Activated CD4-positive, alpha-beta T cell treated with anti-CD3 and anti-CD28 coated beads, Interleukin-2, amount 10 ng/mL, durations not matched to agents 7 days and 5 days (primary cell): ENCODE data around the gene MPEG1. TPM values are rescaled to one million over a fixed set of nuclear protein-coding genes. Genes with fewer than 3 reads are reported as not detected.

Experiments
- CTCF ChIA-PET: fragments of 350-600 bp; sonication (Branson Sonifier 250); formaldehyde crosslinking; loops from one replicate; lab custom pipeline; 2021; ENCODE audit warnings: antibody characterized with exemption; lab: Charles Lee
- POLR2A ChIA-PET: fragments of 350-600 bp; sonication (Branson Sonifier 250); formaldehyde crosslinking; loops from one replicate; lab custom pipeline; 2021; ENCODE audit warnings: antibody characterized with exemption; lab: Charles Lee
- DNase-seq: peaks from one replicate; pipeline ENCODE4 v3.0.0-alpha.2; 2020
- H3K27ac Mint-ChIP-seq: one replicate; pipeline ENCODE4 v1.8.0; 2021; ENCODE audit warnings: mild to moderate bottlenecking, moderate library complexity, mixed read lengths
- H3K27me3 Mint-ChIP-seq: one replicate; pipeline ENCODE4 v1.8.0; 2021; ENCODE audit warnings: mixed read lengths
- H3K36me3 Mint-ChIP-seq: one replicate; pipeline ENCODE4 v1.8.0; 2021; ENCODE audit warnings: low read depth, mixed read lengths
- H3K4me1 Mint-ChIP-seq: one replicate; pipeline ENCODE4 v1.8.0; 2021; ENCODE audit warnings: mixed read lengths
- H3K4me3 Mint-ChIP-seq: one replicate; pipeline ENCODE4 v1.8.0; 2021; ENCODE audit warnings: mild to moderate bottlenecking, moderate library complexity, mixed read lengths
- H3K9me3 Mint-ChIP-seq: one replicate; pipeline ENCODE4 v1.8.0; 2021; ENCODE audit warnings: mixed read lengths
- total RNA-seq, 2 experiments: library from RNA; stranded (reverse); gene quantifications; one replicate each; pipeline ENCODE4 v1.2.3, GENCODE V29; 2021

The MPEG1 gene
- total RNA-seq, 2 experiments from 2014 or later = not detected

- peaks cover 26% of the 10 kb centered on the region for H3K4me1 Mint-ChIP-seq
- no peak for DNase-seq
- H3K4me3 Mint-ChIP-seq = no peak overlapping the region
- no peaks in the 10 kb centered on the region for H3K9me3 Mint-ChIP-seq
- ChIA-PET POLR2A (no interaction called here), CTCF (interaction anchor here (1.4 kb wide), 1 partner anchor 40 kb away, joined by 6 read pairs; the partner anchor contains the start of gene DTX4)
- no peak overlapping the region for H3K27ac Mint-ChIP-seq
- H3K36me3 Mint-ChIP-seq = no peaks in the 10 kb centered on the region
- peaks cover 31% of the 10 kb centered on the region for H3K27me3 Mint-ChIP-seq
Measured at GRCh38 chr11:59212222-59212621, 505 bp downstream of the MPEG1 start.

- H3K4me1 Mint-ChIP-seq = peaks cover 19% of the 10 kb centered on the region
- POLR2A ChIA-PET = no interaction called here
- CTCF ChIA-PET = interaction anchor here (0.6 to 1.2 kb wide), 2 partner anchors 38 to 481 kb away, joined by 3 read pairs; partner anchors contain the start of gene DTX4
- no peaks in the 10 kb centered on the region for H3K36me3 Mint-ChIP-seq
- H3K27ac Mint-ChIP-seq = no peak overlapping the region
- peaks cover 31% of the 10 kb centered on the region for H3K27me3 Mint-ChIP-seq
- no peak for DNase-seq
- H3K4me3 Mint-ChIP-seq = no peak overlapping the region
- no peaks in the 10 kb centered on the region for H3K9me3 Mint-ChIP-seq
Measured at GRCh38 chr11:59208956-59209355, 3.8 kb downstream of the MPEG1 start.

DNA sequence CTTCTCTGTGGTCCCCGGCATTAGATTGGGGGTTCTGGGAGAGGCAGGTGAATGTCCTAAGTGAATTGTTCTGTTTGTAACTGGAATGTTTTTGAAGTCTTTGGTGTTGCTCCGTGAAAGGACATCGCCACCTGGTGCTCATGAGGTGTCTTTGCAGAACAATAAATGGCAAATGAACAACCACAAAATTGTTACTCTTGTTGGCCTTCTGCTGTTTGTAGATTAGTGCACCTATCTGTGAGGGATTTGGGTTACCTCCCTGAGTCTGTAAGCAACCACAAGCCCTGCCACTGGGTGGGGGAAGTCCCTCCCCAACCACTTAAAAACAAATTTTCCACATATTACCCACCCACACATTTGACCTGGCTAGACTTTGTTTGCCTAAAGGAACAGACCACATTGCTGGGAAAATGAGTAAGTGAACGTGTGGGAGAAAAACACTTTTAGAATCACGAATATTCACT lies 4.7 kb downstream of the MPEG1 start:
- DNase-seq = peak; percentile 55
- CTCF ChIA-PET = interaction anchor here (1.2 kb wide), 1 partner anchor 37 kb away, joined by 3 read pairs; the partner anchor contains the start of gene DTX4
- no peaks in the 10 kb centered on the region for H3K9me3 Mint-ChIP-seq
- POLR2A ChIA-PET = no interaction called here
- H3K36me3 Mint-ChIP-seq = no peaks in the 10 kb centered on the region
- H3K27me3 Mint-ChIP-seq = peaks cover 31% of the 10 kb centered on the region
- no peak overlapping the region for H3K4me3 Mint-ChIP-seq
- peaks cover 19% of the 10 kb centered on the region for H3K4me1 Mint-ChIP-seq
- H3K27ac Mint-ChIP-seq = no peak overlapping the region

DNA sequence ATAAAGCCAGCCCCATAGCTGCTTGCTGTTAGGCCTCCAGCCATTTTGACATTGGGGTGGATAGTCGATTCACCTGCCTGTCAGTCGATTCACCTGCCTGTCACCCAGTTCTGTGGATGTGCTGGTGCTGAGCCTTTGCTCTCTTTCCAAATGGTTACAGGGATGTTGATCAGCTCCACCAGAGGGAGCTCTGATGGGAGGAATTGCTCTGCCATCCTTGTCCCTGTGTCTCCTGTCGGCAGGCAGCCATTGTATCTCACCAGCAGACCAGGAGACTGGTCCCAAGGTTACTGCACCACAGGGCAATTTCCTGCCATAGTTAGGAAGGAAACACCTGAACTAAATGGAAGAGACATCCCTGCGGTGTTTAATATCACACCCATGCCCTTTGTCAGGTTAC lies 6.1 kb downstream of the MPEG1 start:
- Mint-ChIP-seq H3K36me3 (no peaks in the 10 kb centered on the region), H3K9me3 (no peaks in the 10 kb centered on the region), H3K4me1 (peaks cover 19% of the 10 kb centered on the region), H3K27ac (no peak overlapping the region), H3K27me3 (peaks cover 30% of the 10 kb centered on the region), H3K4me3 (no peak overlapping the region)
- CTCF ChIA-PET = interaction anchor here (0.7 kb wide), 1 partner anchor 35 kb away, joined by 3 read pairs; the partner anchor contains the start of gene DTX4
- POLR2A ChIA-PET = no interaction called here
- no peak for DNase-seq

DNA sequence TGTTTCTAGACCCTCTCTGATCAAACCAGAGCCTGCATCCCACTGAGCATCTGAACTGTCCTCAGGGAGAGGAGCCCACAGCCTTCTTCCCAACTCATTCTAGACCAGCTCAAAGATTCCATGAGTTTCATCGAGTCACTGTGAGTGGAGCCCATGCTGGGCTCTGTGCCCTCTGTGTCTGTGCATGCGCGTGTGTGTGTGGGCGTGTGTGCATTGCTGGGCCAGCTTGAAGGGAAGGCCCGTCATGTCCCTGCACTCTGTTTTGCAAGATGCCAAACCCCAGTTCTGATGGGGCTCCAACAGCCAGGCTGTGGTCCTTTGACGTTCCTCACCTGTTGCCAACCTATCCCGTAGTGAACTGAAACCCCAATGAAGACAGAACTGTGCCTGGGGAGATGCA lies 7.1 kb downstream of the MPEG1 start:
- CTCF ChIA-PET = interaction anchor here (1.2 to 1.6 kb wide), 2 partner anchors 12 to 34 kb away, joined by 3 to 4 read pairs; partner anchors contain the start of gene DTX4
- POLR2A ChIA-PET = no interaction called here
- Mint-ChIP-seq H3K9me3 (no peaks in the 10 kb centered on the region), H3K4me1 (peaks cover 19% of the 10 kb centered on the region), H3K4me3 (no peak overlapping the region), H3K27ac (no peak overlapping the region), H3K36me3 (no peaks in the 10 kb centered on the region), H3K27me3 (peaks cover 26% of the 10 kb centered on the region)
- no peak for DNase-seq

- no peaks in the 10 kb centered on the region for H3K36me3 Mint-ChIP-seq
- CTCF ChIA-PET = interaction anchor here (1.2 to 1.6 kb wide), 2 partner anchors 11 to 33 kb away, joined by 3 to 4 read pairs; partner anchors contain the start of gene DTX4
- H3K27ac Mint-ChIP-seq = no peak overlapping the region
- POLR2A ChIA-PET = no interaction called here
- H3K4me1 Mint-ChIP-seq = peaks cover 24% of the 10 kb centered on the region
- no peak for DNase-seq
- no peak overlapping the region for H3K4me3 Mint-ChIP-seq
- peaks cover 22% of the 10 kb centered on the region for H3K27me3 Mint-ChIP-seq
- H3K9me3 Mint-ChIP-seq = no peaks in the 10 kb centered on the region
Measured at GRCh38 chr11:59204746-59205145, 8.0 kb downstream of the MPEG1 start.

- peaks cover 5% of the 10 kb centered on the region for H3K4me1 Mint-ChIP-seq
- ChIA-PET CTCF (interaction anchor here (0.5 to 1.3 kb wide), 2 partner anchors 43 to 560 kb away, joined by 3 read pairs; no protein-coding TSS in a partner anchor), POLR2A (no interaction called here)
- no peaks in the 10 kb centered on the region for H3K36me3 Mint-ChIP-seq
- no peak for DNase-seq
- no peaks in the 10 kb centered on the region for H3K27me3 Mint-ChIP-seq
- no peaks in the 10 kb centered on the region for H3K9me3 Mint-ChIP-seq
- no peak overlapping the region for H3K27ac Mint-ChIP-seq
- no peak overlapping the region for H3K4me3 Mint-ChIP-seq
Measured at GRCh38 chr11:59201353-59201752, 11.4 kb downstream of the MPEG1 start.

- no peaks in the 10 kb centered on the region for H3K9me3 Mint-ChIP-seq
- no peak overlapping the region for H3K27ac Mint-ChIP-seq
- no peak for DNase-seq
- peaks cover 5% of the 10 kb centered on the region for H3K4me1 Mint-ChIP-seq
- ChIA-PET POLR2A (no interaction called here), CTCF (interaction anchor here (0.5 to 1.3 kb wide), 2 partner anchors 9 to 242 kb away, joined by 3 to 4 read pairs; no protein-coding TSS in a partner anchor)
- no peak overlapping the region for H3K4me3 Mint-ChIP-seq
- H3K36me3 Mint-ChIP-seq = no peaks in the 10 kb centered on the region
- no peaks in the 10 kb centered on the region for H3K27me3 Mint-ChIP-seq
Measured at GRCh38 chr11:59200423-59200746, 12.3 kb downstream of the MPEG1 start.

- ChIA-PET CTCF (interaction anchor here (1.3 to 1.4 kb wide), 2 partner anchors 8 to 14 kb away, joined by 4 to 5 read pairs; no protein-coding TSS in a partner anchor), POLR2A (no interaction called here)
- Mint-ChIP-seq H3K27ac (no peak overlapping the region), H3K4me3 (no peak overlapping the region), H3K9me3 (no peaks in the 10 kb centered on the region), H3K36me3 (no peaks in the 10 kb centered on the region), H3K27me3 (no peaks in the 10 kb centered on the region), H3K4me1 (peaks cover 5% of the 10 kb centered on the region)
- no peak for DNase-seq
Measured at GRCh38 chr11:59199546-59200422, 12.9 kb downstream of the MPEG1 start.

GRCh38 chr11:59198726-59199125 lies 14.0 kb downstream of the MPEG1 start:
- DNase-seq = no peak
- Mint-ChIP-seq H3K4me3 (no peak overlapping the region), H3K27ac (no peak overlapping the region), H3K36me3 (no peaks in the 10 kb centered on the region), H3K9me3 (no peaks in the 10 kb centered on the region), H3K4me1 (peaks cover 5% of the 10 kb centered on the region), H3K27me3 (no peaks in the 10 kb centered on the region)
- CTCF ChIA-PET = interaction anchor here (0.8 to 1.4 kb wide), 2 partner anchors 13 to 32 kb away, joined by 3 to 5 read pairs; no protein-coding TSS in a partner anchor
- POLR2A ChIA-PET = no interaction called here

GRCh38 chr11:59197991-59198390 lies 14.7 kb downstream of the MPEG1 start:
- Mint-ChIP-seq H3K27me3 (no peaks in the 10 kb centered on the region), H3K4me3 (no peak overlapping the region), H3K4me1 (peaks cover 5% of the 10 kb centered on the region), H3K36me3 (no peaks in the 10 kb centered on the region), H3K27ac (no peak overlapping the region), H3K9me3 (no peaks in the 10 kb centered on the region)
- ChIA-PET CTCF (interaction anchor here (1.4 kb wide), 1 partner anchor 12 kb away, joined by 5 read pairs; no protein-coding TSS in a partner anchor), POLR2A (no interaction called here)
- no peak for DNase-seq

- CTCF ChIA-PET = no interaction called here
- Mint-ChIP-seq H3K27me3 (no peaks in the 10 kb centered on the region), H3K9me3 (no peaks in the 10 kb centered on the region), H3K4me1 (peaks cover 5% of the 10 kb centered on the region), H3K4me3 (no peak overlapping the region), H3K27ac (no peak overlapping the region), H3K36me3 (no peaks in the 10 kb centered on the region)
- POLR2A ChIA-PET = no interaction called here
- DNase-seq = no peak
Measured at GRCh38 chr11:59196777-59197176, 15.9 kb downstream of the MPEG1 start.

DNA sequence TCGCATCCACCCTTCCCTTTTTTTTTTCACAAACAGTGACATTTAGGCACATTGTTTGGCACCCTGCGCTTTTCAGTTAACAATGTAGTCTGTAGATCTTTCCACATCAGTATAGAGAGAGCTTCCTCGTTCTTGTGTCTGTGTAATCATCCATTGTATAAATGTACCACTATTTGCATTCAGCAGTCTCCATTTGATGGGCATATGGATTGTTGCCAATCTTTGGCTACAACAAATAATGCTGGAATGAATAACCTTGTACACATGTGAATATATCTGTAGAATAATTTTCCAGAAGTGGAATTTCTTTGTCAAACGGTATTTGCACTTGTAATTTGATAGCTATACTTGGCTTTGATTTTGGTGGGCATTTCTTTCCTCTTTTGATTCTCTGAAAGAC lies 17.1 kb downstream of the MPEG1 start:
- no peak for DNase-seq
- Mint-ChIP-seq H3K27me3 (no peaks in the 10 kb centered on the region), H3K4me1 (peaks cover 5% of the 10 kb centered on the region), H3K27ac (no peak overlapping the region), H3K36me3 (no peaks in the 10 kb centered on the region), H3K9me3 (no peaks in the 10 kb centered on the region), H3K4me3 (no peak overlapping the region)
- CTCF ChIA-PET = no interaction called here
- POLR2A ChIA-PET = no interaction called here
